HG03196 (cell line): ENCODE data around the gene DBNDD1.

Experiments used
- ATAC-seq: cut with Tn5 transposase; IDR thresholded peaks from one replicate; pipeline ENCODE4 v1.9.1; 2021; ENCODE audit not compliant: unreplicated experiment

The DBNDD1 gene

DNA sequence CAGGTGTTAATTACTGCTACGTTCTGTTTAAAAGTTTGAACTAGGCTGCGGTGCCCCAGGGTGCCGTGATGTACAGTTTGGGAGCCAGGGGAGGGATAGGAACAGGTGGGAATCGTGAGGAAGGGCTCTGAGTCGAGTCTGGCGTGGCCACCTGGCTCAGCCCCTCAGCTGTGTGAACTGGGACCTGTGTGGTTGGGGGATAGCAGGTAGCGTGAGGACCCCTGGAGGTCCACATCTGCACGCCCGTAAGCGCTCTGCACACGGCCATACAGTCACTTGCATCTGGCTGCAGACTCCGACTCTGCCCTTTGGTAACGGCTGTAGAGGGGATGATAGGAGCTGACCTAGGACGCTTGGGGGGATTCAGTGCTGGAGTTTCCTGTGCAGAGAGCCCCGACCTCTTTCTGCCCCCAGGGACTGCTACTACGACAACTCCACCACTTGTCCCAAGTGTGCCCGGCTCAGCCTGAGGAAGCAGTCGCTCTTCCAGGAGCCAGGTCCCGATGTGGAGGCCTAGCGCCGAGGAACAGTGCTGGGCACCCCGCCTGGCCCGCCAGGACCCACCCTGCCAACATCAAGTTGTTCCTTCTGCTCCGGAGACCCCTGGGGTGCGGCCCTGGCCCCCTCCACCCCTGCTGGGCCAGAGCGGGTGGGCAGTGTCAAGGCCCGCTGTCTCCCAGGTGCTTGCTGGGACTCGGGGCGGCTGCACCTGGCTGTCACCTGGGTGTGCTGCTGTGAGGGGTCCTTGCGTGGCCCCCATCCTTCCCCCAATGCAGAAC, 53.6 kb downstream of the DBNDD1 start:
- no peak for ATAC-seq

DNA sequence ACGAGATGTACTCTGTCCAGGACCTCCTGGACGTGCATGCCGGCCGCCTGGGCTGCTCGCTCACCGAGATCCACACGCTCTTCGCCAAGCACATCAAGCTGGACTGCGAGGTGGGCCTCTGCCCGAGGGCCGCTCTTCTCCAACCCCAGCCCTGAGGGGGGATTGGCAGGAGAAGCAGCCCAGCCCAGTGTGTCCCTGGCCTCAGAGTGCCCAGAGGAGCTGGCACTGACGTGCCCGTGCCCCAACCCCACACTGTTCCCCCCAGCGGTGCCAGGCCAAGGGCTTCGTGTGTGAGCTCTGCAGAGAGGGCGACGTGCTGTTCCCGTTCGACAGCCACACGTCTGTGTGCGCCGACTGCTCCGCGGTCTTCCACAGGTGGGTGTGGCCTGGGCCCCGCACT, 55.1 kb downstream of the DBNDD1 start:
- no peak for ATAC-seq

DNA sequence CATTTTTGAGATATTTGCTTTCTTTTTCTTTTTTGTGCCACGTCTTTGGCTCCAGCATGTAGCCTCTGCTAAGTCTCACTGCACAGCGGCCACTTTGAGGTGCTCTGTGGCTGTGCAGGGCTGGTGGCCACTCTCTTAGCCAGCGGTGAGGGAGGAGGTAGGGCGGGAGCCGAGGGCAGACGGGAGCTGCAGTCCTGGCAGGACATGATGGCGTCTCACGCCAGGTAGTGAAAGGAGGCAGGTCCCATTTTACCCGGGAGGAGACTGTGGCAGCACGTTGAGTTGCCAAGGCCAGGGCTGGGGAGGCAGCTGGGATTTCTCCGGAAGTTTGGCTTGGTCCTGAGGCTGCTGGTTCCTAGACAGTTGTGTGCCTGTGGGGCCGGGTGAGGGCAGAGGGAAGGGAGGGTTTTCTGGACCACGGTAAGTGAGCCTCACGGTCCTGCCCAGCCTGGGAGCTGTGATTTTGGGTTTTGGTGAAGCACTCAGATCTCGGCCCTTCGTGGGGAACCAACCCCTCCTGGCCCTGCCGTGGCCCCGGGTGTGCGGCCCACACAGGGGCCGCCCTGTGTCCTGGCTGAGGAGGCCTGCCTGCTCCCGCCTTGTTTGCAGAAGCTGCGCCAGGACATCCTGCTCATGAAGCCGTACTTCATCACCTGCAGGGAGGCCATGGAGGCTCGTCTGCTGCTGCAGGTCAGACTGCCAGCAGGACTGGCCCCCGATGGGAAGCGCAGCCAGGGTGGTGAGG, 56.3 kb downstream of the DBNDD1 start:
- no peak for ATAC-seq

DNA sequence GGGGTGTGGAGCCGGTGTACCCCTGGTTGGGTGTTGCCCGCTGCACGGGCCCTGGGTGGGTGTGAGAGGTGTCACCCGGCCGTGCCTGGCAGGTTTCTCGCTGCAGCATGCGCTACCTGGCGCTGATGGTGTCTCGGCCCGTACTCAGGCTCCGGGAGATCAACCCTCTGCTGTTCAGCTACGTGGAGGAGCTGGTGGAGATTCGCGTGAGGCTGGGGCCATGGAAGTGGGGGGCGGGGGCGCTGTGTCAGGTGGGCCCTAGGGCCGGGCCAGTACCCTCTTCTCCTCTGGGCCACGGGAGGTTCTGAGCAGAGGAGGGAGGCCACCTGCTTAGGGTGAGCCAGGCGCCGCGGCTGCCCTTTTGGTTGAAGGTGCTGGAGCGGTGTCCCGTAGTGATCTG, 57.3 kb downstream of the DBNDD1 start:
- no peak for ATAC-seq

DNA sequence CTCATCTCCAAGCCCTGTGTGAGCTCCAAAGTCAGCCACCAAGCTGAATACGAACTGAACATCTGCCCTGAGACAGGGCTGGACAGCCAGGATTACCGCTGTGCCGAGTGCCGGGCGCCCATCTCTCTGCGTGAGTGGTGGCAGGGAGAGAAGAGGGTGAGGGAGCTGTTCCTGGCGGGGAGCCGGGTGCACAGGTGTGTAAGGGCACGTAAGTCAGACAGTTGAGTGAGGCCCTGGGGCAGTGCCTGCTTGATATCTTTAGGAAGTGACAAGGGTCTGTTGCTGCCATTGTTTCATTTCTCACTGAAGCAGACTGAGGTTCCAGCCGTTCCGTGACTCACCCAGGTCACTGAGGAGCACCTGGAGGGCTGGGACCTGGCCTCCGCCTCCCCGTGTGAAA, 58.3 kb downstream of the DBNDD1 start:
- ATAC-seq: no peak

DNA sequence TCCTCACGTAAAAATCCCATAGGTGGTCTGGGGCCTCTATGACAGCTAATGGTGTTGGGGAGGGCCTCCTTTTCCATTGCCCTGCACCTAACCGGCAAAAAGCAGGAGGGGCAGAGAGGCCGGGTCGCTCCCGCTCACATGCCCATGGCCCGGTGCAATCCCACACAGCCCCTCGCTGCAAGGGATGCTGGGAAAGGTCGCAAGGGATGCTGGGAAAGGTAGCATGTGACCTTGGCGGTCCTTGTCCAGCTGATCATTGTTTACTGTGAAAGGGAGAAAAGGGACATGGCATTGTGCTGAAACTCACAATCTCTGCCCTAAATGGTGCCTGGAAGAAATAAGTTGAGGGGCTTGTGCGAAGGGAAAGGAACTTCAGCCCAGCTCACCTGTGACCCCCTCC, 60.7 kb downstream of the DBNDD1 start:
- ATAC-seq: no peak

DNA sequence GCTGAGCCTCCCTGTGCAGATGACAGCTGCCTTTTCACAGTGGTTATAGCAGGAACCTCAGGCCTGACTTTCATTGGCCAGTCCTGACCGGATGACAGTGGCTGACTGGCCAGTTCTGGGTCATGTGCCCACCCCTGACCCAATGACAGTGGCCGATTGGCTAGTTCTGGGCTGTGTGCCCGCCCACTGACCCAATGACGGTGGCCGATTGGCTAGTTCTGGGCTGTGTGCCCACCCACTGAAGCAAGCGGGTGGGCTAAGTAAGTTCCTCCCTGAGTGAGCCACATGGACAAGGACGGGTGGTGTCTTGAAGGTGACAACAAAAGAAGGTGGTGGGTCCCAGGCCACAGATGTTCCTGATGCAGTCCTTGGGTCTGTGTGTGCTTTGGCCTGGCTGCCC, 61.2 kb downstream of the DBNDD1 start:
- ATAC-seq: no peak

DNA sequence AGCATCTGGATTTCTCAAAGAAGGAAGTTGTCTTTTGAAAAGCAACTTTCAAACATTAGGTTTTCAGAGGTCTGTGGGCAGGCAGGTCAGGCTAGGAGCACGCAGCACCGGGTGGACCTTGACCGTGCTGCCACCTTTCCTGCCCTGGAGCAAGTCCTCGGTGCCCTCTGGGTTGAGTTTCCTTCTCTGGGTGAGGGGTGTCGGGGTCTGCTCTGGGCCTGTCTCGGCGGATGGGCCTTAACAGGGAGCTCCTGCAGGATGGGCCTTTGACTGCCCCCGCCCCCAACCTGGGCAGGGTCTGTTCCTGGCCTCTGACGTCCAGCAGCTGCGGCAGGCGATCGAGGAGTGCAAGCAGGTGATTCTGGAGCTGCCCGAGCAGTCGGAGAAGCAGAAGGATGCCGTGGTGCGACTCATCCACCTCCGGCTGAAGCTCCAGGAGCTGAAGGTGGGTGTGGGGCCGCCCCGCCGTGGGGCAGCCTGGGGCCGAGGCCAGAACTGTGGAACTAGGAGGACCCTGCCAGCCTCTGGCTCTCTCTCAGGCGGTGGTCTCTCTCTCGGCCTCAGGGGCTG, 62.0 kb downstream of the DBNDD1 start:
- no peak for ATAC-seq

DNA sequence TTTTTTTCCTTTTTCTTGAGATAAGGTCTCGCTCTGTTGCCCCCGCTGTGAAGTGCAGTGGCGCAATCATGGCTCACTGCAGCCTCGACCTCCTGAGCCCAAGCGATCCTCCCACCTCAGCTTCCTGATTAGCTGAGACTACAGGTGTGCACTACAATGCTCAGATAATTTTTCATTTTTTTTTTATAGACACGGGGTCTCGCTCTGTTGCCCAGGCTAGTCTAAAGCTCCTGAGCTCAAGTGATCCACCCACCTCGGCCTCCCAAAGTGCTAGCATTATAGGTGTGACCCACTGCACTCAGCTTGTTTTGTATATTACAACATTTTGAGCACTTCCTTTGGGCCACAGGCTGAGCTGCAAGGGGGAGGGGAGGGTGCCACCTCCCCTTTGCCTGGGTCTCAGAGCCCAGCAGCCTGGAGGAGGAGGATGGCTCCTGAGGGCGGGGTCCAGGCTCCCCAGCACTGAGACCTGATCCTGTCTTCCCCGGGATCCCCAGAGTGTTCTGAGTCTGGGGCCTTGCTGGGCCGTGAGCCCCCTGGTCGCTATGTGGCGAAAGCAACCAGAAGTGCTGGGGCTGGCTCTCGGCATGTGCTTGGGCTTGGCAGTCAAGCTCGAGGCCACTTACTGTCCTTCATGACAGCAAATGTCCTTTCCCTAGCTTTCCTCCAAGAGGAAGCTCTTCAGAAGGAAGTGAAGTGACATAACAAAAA, 62.6 kb downstream of the DBNDD1 start:
- no peak for ATAC-seq

DNA sequence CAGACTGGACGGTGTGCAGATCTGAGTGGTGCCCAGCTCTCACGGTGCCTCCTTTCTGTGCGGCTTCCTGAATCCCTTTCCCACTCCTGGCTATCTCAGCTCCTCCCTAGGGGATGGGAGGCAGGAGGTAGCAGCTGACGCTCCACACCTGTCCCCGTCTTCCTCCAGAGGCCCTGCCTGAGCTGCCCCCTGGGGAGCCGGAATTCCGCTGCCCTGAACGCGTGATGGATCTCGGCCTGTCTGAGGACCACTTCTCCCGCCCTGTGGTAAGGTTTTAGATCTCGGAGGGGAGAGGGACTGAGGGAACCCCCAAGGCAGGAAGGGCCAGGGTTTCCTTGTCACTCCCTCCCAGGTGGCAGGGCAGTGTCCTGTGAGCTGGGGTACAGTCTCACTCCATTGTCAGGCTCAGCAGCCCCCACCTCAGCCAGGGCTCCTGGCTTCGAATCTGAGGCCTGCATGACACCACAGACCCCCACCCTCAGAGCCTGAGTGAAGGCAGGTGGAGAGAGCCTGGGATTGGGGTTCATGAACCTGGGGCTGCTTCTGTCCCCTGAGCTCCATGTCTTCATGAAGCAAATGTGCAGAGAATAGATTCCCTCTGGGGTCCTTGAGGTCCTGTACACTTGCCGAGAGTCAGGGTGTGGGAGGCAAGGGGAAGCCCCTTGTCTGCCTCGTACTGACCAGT, 64.1 kb downstream of the DBNDD1 start:
- no peak for ATAC-seq
